Activated naive CD8-positive, alpha-beta T cell treated with anti-CD3 and anti-CD28 coated beads, Interleukin-2, amount 10 ng/mL, durations not matched to agents 7 days and 5 days (primary cell): ENCODE measurements around the gene STAT4. TPM values are rescaled to one million over a fixed set of nuclear protein-coding genes. Genes with fewer than 3 reads are reported as not detected.
A peak's percentile ranks its signal among the peaks of the same experiment; 100 is the strongest.

Experiments used
- ATAC-seq: fragments of 150-1000 bp; cut with Tn5 transposase; one replicate; pipeline ENCODE4 v1.10.0; 2021; ENCODE audit warnings: low read depth, moderate library complexity
- POLR2A ChIA-PET: fragments of 350-600 bp; sonication (Branson Sonifier 250); formaldehyde crosslinking; loops from one replicate; lab custom pipeline; 2021; ENCODE audit warnings: antibody characterized with exemption; lab: Charles Lee
- DNase-seq: peaks from one replicate; pipeline ENCODE4 v3.0.0; 2021
- H3K27ac Mint-ChIP-seq: one replicate; pipeline ENCODE4 v1.8.0; 2022; ENCODE audit warnings: mild to moderate bottlenecking, mixed read lengths
- H3K27me3 Mint-ChIP-seq: one replicate; pipeline ENCODE4 v1.8.0; 2022; ENCODE audit warnings: mild to moderate bottlenecking, moderate library complexity, mixed read lengths
- H3K36me3 Mint-ChIP-seq: one replicate; pipeline ENCODE4 v1.8.0; 2021; ENCODE audit warnings: mild to moderate bottlenecking, mixed read lengths
- H3K4me1 Mint-ChIP-seq: one replicate; pipeline ENCODE4 v1.8.0; 2021; ENCODE audit warnings: mixed read lengths
- H3K4me3 Mint-ChIP-seq: one replicate; pipeline ENCODE4 v1.8.0; 2022; ENCODE audit warnings: mild to moderate bottlenecking, moderate library complexity, mixed read lengths
- H3K9me3 Mint-ChIP-seq: one replicate; pipeline ENCODE4 v1.8.0; 2021; ENCODE audit warnings: mixed read lengths
- total RNA-seq, 2 experiments: library from RNA; stranded (reverse); gene quantifications; one replicate each; pipeline ENCODE4 v1.2.3, GENCODE V29; 2021

Gene STAT4
- total RNA-seq, 2 experiments from 2014 or later: 170 to 177 TPM

GRCh38 chr2:191117341-191117740, 33.5 kb downstream of the STAT4 start:
- Mint-ChIP-seq H3K27ac (no peak overlapping the region), H3K4me1 (peaks cover 56% of the 10 kb centered on the region), H3K4me3 (no peak overlapping the region), H3K36me3 (peaks cover 77% of the 10 kb centered on the region), H3K27me3 (no peaks in the 10 kb centered on the region), H3K9me3 (peaks cover 2% of the 10 kb centered on the region)
- ATAC-seq (no peak), DNase-seq (no peak)
- POLR2A ChIA-PET: interaction anchor here (2.9 kb wide), 1 partner anchor 31 kb away, joined by 9 read pairs; no protein-coding TSS in a partner anchor

- ATAC-seq (peak; percentile 63), DNase-seq (no peak)
- Mint-ChIP-seq H3K9me3 (no peaks in the 10 kb centered on the region), H3K4me3 (peak overlapping the region; percentile 20), H3K36me3 (peaks cover 70% of the 10 kb centered on the region), H3K4me1 (peaks cover 61% of the 10 kb centered on the region), H3K27ac (peak overlapping the region; percentile 90), H3K27me3 (no peaks in the 10 kb centered on the region)
- POLR2A ChIA-PET: interaction anchor here (0.7 to 2.9 kb wide), 5 partner anchors 13 to 45 kb away, joined by 3 to 9 read pairs (median 7); partner anchors contain the start of gene STAT4
Observed at GRCh38 chr2:191115804-191116203, 35.0 kb downstream of the STAT4 start.

GRCh38 chr2:191115391-191115790, 35.4 kb downstream of the STAT4 start:
- Mint-ChIP-seq H3K4me1 (peaks cover 61% of the 10 kb centered on the region), H3K9me3 (no peaks in the 10 kb centered on the region), H3K27me3 (no peaks in the 10 kb centered on the region), H3K4me3 (peak overlapping the region; percentile 20), H3K27ac (peak overlapping the region; percentile 90), H3K36me3 (peaks cover 67% of the 10 kb centered on the region)
- peak; percentile 37 for ATAC-seq
- POLR2A ChIA-PET: interaction anchor here (0.7 to 2.9 kb wide), 8 partner anchors 11 to 51 kb away, joined by 3 to 9 read pairs (median 7); partner anchors contain the start of gene STAT4
- no peak for DNase-seq

GRCh38 chr2:191114403-191114886, 36.3 kb downstream of the STAT4 start:
- POLR2A ChIA-PET: interaction anchor here (0.8 to 2.9 kb wide), 10 partner anchors 11 to 53 kb away, joined by 3 to 9 read pairs (median 6); partner anchors contain the start of gene STAT4
- DNase-seq: peak; percentile 45

GRCh38 chr2:191113761-191114160, 37.0 kb downstream of the STAT4 start:
- Mint-ChIP-seq H3K36me3 (peaks cover 58% of the 10 kb centered on the region), H3K4me1 (peaks cover 69% of the 10 kb centered on the region), H3K27me3 (no peaks in the 10 kb centered on the region)

More at GRCh38 chr2:191114403-191114886, 36.3 kb downstream of the STAT4 start:
- peak; percentile 49 for ATAC-seq
- H3K27me3 Mint-ChIP-seq: no peaks in the 10 kb centered on the region
- H3K4me3 Mint-ChIP-seq: peak overlapping the region; percentile 66
- H3K4me1 Mint-ChIP-seq: peaks cover 67% of the 10 kb centered on the region
- H3K27ac Mint-ChIP-seq: peak overlapping the region; percentile 90
- H3K36me3 Mint-ChIP-seq: peaks cover 63% of the 10 kb centered on the region
- no peaks in the 10 kb centered on the region for H3K9me3 Mint-ChIP-seq

GRCh38 chr2:191112448-191112901, 38.3 kb downstream of the STAT4 start:
- DNase-seq (no peak), ATAC-seq (no peak)
- Mint-ChIP-seq H3K4me1 (peaks cover 70% of the 10 kb centered on the region), H3K9me3 (no peaks in the 10 kb centered on the region), H3K36me3 (peaks cover 57% of the 10 kb centered on the region), H3K4me3 (no peak overlapping the region), H3K27ac (no peak overlapping the region), H3K27me3 (no peaks in the 10 kb centered on the region)
- POLR2A ChIA-PET: interaction anchor here (1.6 kb wide), 1 partner anchor 48 kb away, joined by 5 read pairs; no protein-coding TSS in a partner anchor

More at GRCh38 chr2:191113761-191114160, 37.0 kb downstream of the STAT4 start:
- POLR2A ChIA-PET: interaction anchor here (0.8 to 2.0 kb wide), 3 partner anchors 15 to 51 kb away, joined by 3 to 7 read pairs (median 3); no protein-coding TSS in a partner anchor
- no peaks in the 10 kb centered on the region for H3K9me3 Mint-ChIP-seq
- DNase-seq (no peak), ATAC-seq (no peak)
- peak overlapping the region; percentile 51 for H3K4me3 Mint-ChIP-seq
- H3K27ac Mint-ChIP-seq: peak overlapping the region; percentile 59

- peaks cover 56% of the 10 kb centered on the region for H3K36me3 Mint-ChIP-seq
- POLR2A ChIA-PET: no interaction called here
Observed at GRCh38 chr2:191109888-191110287, 40.9 kb downstream of the STAT4 start.

GRCh38 chr2:191108331-191108730, 42.5 kb downstream of the STAT4 start:
- POLR2A ChIA-PET: interaction anchor here (1.0 kb wide), 1 partner anchor 9 kb away, joined by 3 read pairs; no protein-coding TSS in a partner anchor
- peak overlapping the region; percentile 12 for H3K4me3 Mint-ChIP-seq
- peaks cover 54% of the 10 kb centered on the region for H3K36me3 Mint-ChIP-seq
- H3K9me3 Mint-ChIP-seq: peaks cover 1% of the 10 kb centered on the region
- peaks cover 54% of the 10 kb centered on the region for H3K4me1 Mint-ChIP-seq
- ATAC-seq (no peak), DNase-seq (no peak)
- H3K27ac Mint-ChIP-seq: peak overlapping the region; percentile 43
- H3K27me3 Mint-ChIP-seq: no peaks in the 10 kb centered on the region

More at GRCh38 chr2:191109888-191110287, 40.9 kb downstream of the STAT4 start:
- Mint-ChIP-seq H3K4me3 (no peak overlapping the region), H3K9me3 (peaks cover 1% of the 10 kb centered on the region), H3K27ac (peak overlapping the region; percentile 18), H3K4me1 (peaks cover 67% of the 10 kb centered on the region), H3K27me3 (no peaks in the 10 kb centered on the region)
- ATAC-seq (no peak), DNase-seq (no peak)

- peaks cover 3% of the 10 kb centered on the region for H3K9me3 Mint-ChIP-seq
- ATAC-seq: no peak
- POLR2A ChIA-PET: no interaction called here
- H3K4me3 Mint-ChIP-seq: no peak overlapping the region
- H3K27ac Mint-ChIP-seq: peak overlapping the region; percentile 11
- H3K27me3 Mint-ChIP-seq: no peaks in the 10 kb centered on the region
- no peak for DNase-seq
- peaks cover 44% of the 10 kb centered on the region for H3K4me1 Mint-ChIP-seq
- H3K36me3 Mint-ChIP-seq: peaks cover 59% of the 10 kb centered on the region
Observed at GRCh38 chr2:191105082-191105481, 45.7 kb downstream of the STAT4 start.

- POLR2A ChIA-PET: interaction anchor here (1.3 kb wide), 1 partner anchor 11 kb away, joined by 3 read pairs; no protein-coding TSS in a partner anchor
- ATAC-seq: no peak
- Mint-ChIP-seq H3K27ac (no peak overlapping the region), H3K4me3 (no peak overlapping the region), H3K36me3 (peaks cover 63% of the 10 kb centered on the region), H3K4me1 (peaks cover 33% of the 10 kb centered on the region), H3K27me3 (no peaks in the 10 kb centered on the region), H3K9me3 (peaks cover 4% of the 10 kb centered on the region)
- no peak for DNase-seq
Observed at GRCh38 chr2:191103774-191104173, 47.0 kb downstream of the STAT4 start.

- Mint-ChIP-seq H3K4me1 (peaks cover 25% of the 10 kb centered on the region), H3K27ac (no peak overlapping the region), H3K4me3 (no peak overlapping the region), H3K36me3 (peaks cover 63% of the 10 kb centered on the region), H3K9me3 (peaks cover 7% of the 10 kb centered on the region), H3K27me3 (no peaks in the 10 kb centered on the region)
- POLR2A ChIA-PET: interaction anchor here (1.1 kb wide), 1 partner anchor 8 kb away, joined by 3 read pairs; no protein-coding TSS in a partner anchor
- ATAC-seq (no peak), DNase-seq (no peak)
Observed at GRCh38 chr2:191100216-191100615, 50.6 kb downstream of the STAT4 start.

- H3K4me3 Mint-ChIP-seq: no peak overlapping the region
- H3K9me3 Mint-ChIP-seq: peaks cover 7% of the 10 kb centered on the region
- no peaks in the 10 kb centered on the region for H3K27me3 Mint-ChIP-seq
- H3K4me1 Mint-ChIP-seq: peaks cover 24% of the 10 kb centered on the region
- H3K27ac Mint-ChIP-seq: no peak overlapping the region
- DNase-seq (no peak), ATAC-seq (no peak)
- POLR2A ChIA-PET: interaction anchor here (0.7 kb wide), 1 partner anchor 10 kb away, joined by 3 read pairs; no protein-coding TSS in a partner anchor
- H3K36me3 Mint-ChIP-seq: peaks cover 69% of the 10 kb centered on the region
Observed at GRCh38 chr2:191087311-191087710, 63.5 kb downstream of the STAT4 start.

- Mint-ChIP-seq H3K27me3 (no peaks in the 10 kb centered on the region), H3K4me3 (no peak overlapping the region), H3K4me1 (peaks cover 27% of the 10 kb centered on the region), H3K36me3 (peaks cover 74% of the 10 kb centered on the region), H3K27ac (no peak overlapping the region), H3K9me3 (peaks cover 12% of the 10 kb centered on the region)
- no peak for DNase-seq
- ATAC-seq: no peak
- POLR2A ChIA-PET: no interaction called here
Observed at GRCh38 chr2:191086706-191087105, 64.1 kb downstream of the STAT4 start.
